ENCODE results near the gene DNASE2. TPM values are rescaled to one million over a fixed set of nuclear protein-coding genes. Genes with fewer than 3 reads are reported as not detected.
A peak's percentile ranks its signal among the peaks of the same experiment; 100 is the strongest.
"Not testable (repeated sequence)": the region's sequence is repeated elsewhere in the genome, so short reads cannot be mapped to it uniquely, and the experiment has no call there.

The DNASE2 gene
- total RNA-seq, 1 donor from 2014 or later, result 47.3 TPM

DNA sequence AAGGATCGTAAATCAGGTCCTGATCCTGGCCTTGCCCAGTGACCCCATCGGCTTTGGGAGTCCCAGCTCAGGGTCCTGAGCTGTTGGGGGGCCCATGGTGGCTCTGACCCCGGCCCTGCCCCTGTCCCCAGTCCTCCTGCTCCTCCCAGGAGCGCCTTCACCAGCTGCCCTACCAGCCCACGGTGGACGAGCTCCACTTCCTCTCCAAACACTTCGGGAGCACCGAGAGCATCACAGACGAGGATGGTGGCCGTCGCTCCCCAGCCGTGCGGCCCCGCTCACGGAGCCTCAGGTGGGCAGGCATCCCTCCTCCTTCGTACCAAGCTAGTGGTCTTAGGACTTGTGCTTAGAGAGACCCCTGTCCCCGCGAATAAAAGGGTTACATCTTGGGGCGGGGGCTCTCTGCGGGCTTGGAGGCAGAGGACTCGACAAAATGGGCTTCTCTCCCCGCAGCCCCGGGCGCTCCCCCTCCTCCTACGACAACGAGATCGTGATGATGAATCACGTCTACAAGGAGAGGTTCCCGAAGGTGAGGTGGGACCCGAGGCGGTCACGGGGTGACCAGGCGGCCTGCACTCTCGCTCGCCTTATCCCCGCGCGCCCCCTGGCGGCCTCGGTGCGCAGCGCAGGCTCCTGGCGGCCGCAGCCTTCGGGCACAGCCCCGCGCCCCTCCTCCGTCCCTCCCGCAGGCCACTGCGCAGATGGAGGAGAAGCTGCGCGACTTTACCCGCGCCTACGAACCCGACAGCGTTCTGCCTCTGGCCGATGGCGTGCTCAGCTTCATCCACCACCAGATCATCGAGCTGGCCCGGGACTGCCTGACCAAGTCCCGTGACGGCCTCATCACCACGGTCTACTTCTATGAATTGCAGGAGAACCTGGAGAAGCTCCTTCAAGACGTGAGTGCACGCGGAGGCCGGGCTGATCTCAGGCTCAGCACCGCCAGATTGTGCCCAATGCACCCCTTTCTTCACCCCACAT, 33.8 kb downstream of the DNASE2 start:
- H3K27me3 Mint-ChIP-seq (ENCODE audit: unreplicated experiment), result peaks cover 12% of the 10 kb centered on the region
- H3K27ac Mint-ChIP-seq (ENCODE audit: unreplicated experiment), result no peak overlapping the region
- no peaks in the 10 kb centered on the region for H3K36me3 Mint-ChIP-seq (ENCODE audit: unreplicated experiment)
- H3K4me3 Mint-ChIP-seq (ENCODE audit: unreplicated experiment), result peak overlapping the region; percentile 44
- no peaks in the 10 kb centered on the region for H3K9me3 Mint-ChIP-seq (ENCODE audit: unreplicated experiment)
- peaks cover 3% of the 10 kb centered on the region for H3K4me1 Mint-ChIP-seq (ENCODE audit: unreplicated experiment)
- TF ChIP-seq, protein P1, sequence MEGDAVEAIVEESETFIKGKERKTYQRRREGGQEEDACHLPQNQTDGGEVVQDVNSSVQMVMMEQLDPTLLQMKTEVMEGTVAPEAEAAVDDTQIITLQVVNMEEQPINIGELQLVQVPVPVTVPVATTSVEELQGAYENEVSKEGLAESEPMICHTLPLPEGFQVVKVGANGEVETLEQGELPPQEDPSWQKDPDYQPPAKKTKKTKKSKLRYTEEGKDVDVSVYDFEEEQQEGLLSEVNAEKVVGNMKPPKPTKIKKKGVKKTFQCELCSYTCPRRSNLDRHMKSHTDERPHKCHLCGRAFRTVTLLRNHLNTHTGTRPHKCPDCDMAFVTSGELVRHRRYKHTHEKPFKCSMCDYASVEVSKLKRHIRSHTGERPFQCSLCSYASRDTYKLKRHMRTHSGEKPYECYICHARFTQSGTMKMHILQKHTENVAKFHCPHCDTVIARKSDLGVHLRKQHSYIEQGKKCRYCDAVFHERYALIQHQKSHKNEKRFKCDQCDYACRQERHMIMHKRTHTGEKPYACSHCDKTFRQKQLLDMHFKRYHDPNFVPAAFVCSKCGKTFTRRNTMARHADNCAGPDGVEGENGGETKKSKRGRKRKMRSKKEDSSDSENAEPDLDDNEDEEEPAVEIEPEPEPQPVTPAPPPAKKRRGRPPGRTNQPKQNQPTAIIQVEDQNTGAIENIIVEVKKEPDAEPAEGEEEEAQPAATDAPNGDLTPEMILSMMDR (IDR thresholded peaks at IDR 0.05), result peak; percentile 100
- DNase-seq (ENCODE audit: extremely low spot score, unreplicated experiment), result peak; percentile 96

DNA sequence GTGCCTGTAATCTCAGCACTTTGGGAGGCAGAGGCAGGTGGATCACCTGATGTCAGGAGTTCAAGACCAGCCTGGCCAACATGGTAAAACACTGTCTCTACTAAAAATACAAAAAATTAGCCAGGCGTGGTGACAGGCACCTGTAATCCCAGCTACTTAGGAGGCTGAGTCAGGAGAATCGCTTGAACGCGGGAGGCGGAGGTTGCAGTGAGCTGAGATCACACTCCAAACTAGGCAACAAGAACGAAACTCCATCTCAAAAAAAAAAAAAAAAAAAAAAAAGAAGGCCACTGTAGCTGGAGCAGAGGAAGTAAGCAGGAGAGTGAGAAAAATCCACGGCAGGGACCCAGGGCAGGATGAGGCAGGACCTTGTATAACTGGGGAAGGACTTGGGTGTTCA, 34.6 kb downstream of the DNASE2 start:
- H3K9me3 Mint-ChIP-seq (ENCODE audit: unreplicated experiment); H3K27ac Mint-ChIP-seq (ENCODE audit: unreplicated experiment); H3K4me3 Mint-ChIP-seq (ENCODE audit: unreplicated experiment); DNase-seq (ENCODE audit: extremely low spot score, unreplicated experiment); H3K4me1 Mint-ChIP-seq (ENCODE audit: unreplicated experiment); H3K36me3 Mint-ChIP-seq (ENCODE audit: unreplicated experiment): not testable (repeated sequence)
- peaks cover 18% of the 10 kb centered on the region for H3K27me3 Mint-ChIP-seq (ENCODE audit: unreplicated experiment)

DNA sequence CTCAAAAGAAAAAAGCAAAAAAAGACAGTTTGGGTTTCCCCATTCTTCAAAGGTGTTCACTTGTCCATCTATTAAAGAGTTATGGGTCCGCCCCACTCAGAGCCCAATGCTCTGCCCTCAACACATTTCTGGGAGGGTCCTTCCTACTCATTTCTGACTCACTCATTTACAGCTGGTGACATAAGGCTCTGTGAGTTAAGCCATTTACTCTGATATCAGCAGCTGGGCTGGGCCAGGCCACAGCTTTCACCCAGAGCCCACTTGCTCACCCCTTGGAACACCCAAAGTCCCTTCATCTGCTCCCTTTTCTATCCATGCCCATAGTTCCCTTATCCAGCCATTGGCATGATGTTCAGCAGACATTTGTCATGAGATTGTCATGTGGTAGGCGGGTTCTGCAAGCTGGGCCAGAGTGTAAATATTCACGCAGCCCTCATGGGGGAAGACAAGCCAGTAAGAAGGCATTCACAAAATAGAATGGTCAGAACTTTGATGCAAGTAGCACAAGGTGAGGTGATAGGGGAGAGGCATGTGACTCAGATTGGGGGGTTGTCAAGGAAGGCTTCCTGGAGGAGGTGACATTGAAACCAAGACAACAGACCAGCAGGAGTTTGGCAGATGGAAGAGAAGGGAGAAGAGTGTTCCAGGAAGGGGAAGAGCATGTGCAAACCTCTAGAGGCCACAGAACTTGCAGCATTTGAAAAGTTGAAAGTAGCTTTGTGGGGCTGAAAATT, 37.1 kb downstream of the DNASE2 start:
- Mint-ChIP-seq H3K4me3 (ENCODE audit: unreplicated experiment) (no peak overlapping the region), H3K27me3 (ENCODE audit: unreplicated experiment) (peaks cover 39% of the 10 kb centered on the region), H3K36me3 (ENCODE audit: unreplicated experiment) (no peaks in the 10 kb centered on the region), H3K9me3 (ENCODE audit: unreplicated experiment) (no peaks in the 10 kb centered on the region), H3K27ac (ENCODE audit: unreplicated experiment) (no peak overlapping the region), H3K4me1 (ENCODE audit: unreplicated experiment) (peaks cover 18% of the 10 kb centered on the region)
- DNase-seq (ENCODE audit: extremely low spot score, unreplicated experiment), result no peak
- TF ChIP-seq, protein P1 (IDR thresholded peaks at IDR 0.05), result no peak

DNA sequence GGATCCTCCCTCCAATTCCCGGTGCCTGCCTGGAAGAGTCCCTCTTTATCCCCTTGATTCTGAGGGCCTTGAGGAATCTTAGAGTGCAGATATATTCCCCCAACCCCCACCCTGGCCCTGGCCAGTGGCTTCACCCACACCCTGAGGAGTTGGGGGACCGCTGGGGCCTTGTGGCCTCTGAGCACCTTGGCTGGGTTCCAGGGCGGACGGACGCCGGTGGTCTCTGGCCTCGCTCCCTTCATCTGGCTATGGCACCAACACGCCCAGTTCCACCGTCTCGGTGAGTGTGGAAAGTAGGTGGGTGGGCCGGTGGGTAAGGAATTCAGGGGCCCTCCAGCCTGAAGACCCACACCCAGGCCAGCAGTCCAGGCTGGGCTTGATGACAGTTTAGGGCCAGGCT, 37.9 kb downstream of the DNASE2 start:
- Mint-ChIP-seq H3K27ac (ENCODE audit: unreplicated experiment) (no peak overlapping the region), H3K36me3 (ENCODE audit: unreplicated experiment) (no peaks in the 10 kb centered on the region), H3K9me3 (ENCODE audit: unreplicated experiment) (no peaks in the 10 kb centered on the region), H3K4me3 (ENCODE audit: unreplicated experiment) (no peak overlapping the region), H3K27me3 (ENCODE audit: unreplicated experiment) (peaks cover 43% of the 10 kb centered on the region), H3K4me1 (ENCODE audit: unreplicated experiment) (peaks cover 22% of the 10 kb centered on the region)
- TF ChIP-seq, protein P1 (IDR thresholded peaks at IDR 0.05), result no peak
- DNase-seq (ENCODE audit: extremely low spot score, unreplicated experiment), result no peak

DNA sequence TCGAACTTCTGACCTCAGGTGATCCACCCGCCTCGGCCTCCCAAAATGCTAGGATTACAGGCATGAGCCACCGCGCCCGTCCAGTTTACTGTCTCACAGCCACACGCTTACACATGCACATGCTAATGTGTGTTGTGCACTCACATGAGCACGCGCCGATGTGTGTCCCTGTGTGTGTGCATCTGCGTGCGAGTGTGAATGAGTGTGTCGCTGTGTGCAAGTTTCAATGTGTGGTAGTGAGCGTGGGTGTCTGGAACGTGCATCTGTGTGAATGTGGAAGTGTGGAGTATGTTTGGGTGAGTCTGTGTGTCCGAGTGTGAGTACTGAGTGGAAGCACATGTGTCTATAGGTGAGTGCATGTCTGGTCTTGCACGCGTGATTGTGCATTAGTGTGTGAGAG, 38.7 kb downstream of the DNASE2 start:
- Mint-ChIP-seq H3K4me3 (ENCODE audit: unreplicated experiment) (no peak overlapping the region), H3K9me3 (ENCODE audit: unreplicated experiment) (no peaks in the 10 kb centered on the region), H3K27me3 (ENCODE audit: unreplicated experiment) (peaks cover 49% of the 10 kb centered on the region), H3K4me1 (ENCODE audit: unreplicated experiment) (peaks cover 19% of the 10 kb centered on the region), H3K27ac (ENCODE audit: unreplicated experiment) (no peak overlapping the region), H3K36me3 (ENCODE audit: unreplicated experiment) (no peaks in the 10 kb centered on the region)
- TF ChIP-seq, protein P1 (IDR thresholded peaks at IDR 0.05), result no peak
- DNase-seq (ENCODE audit: extremely low spot score, unreplicated experiment), result no peak

Data from osteocyte (in vitro differentiated cells).